HepG2 (cell line): ENCODE results near the gene MYOT. TPM values are rescaled to one million over a fixed set of nuclear protein-coding genes. Genes with fewer than 3 reads are reported as not detected.

Source experiments
- ATAC-seq: fragments of 200-7000 bp; cut with Tn5 transposase; 3 replicates; pipeline ENCODE4 v1.9.1; 2020; ENCODE audit warnings: mild to moderate bottlenecking, moderate library complexity
- BruUV-seq: library from RNA; stranded (reverse); fragments of 400-500 nt; replicated peaks from 2 replicates; lab custom pipeline; 2021; lab: Mats Ljungman, UMichigan
- CTCF ChIA-PET: fragments of 300-600 bp; formaldehyde crosslinking; extraction: SDS; loops from one replicate; lab custom pipeline; 2021; ENCODE audit warnings: low total read pairs, inconsistent platforms, low intra/inter-chr PET ratio; lab: Yijun Ruan, JAX
- POLR2A ChIA-PET: fragments of 350-600 bp; sonication (Branson Sonifier 250); formaldehyde crosslinking; loops from one replicate; lab custom pipeline; 2020; ENCODE audit warnings: antibody characterized with exemption, inconsistent platforms; lab: Yijun Ruan, JAX
- DNase-seq: peaks from one replicate; pipeline ENCODE4 v3.0.0-alpha.2; 2015; ENCODE audit warnings: low spot score
- FAIRE-seq: peaks from 3 replicates; lab custom pipeline; 2011; peaks lifted over from hg19 to GRCh38; lab: Jason Lieb, UNC
- H2AFZ ChIP-seq: one replicate; pipeline ENCODE4 v1.6.1; 2011; ENCODE audit warnings: low read length, inconsistent platforms
- H3K27ac ChIP-seq: fragments of 300-600 bp; 3 replicates; pipeline ENCODE4 v1.8.0; 2011; ENCODE audit warnings: mixed run types, mild to moderate bottlenecking, mixed read lengths, low read length, inconsistent platforms; ENCODE audit not compliant: insufficient read depth; ENCODE audit errors: extremely low read length
- H3K27me3 ChIP-seq, 2 experiments: fragments of 200-600 bp in 1 of 2; 2 replicates in 1 of 2; 3 replicates in 1 of 2; pipeline versions ENCODE4 v1.6.0 to v1.8.0; 2011; ENCODE audit warnings: low read length in 2 of 2, mild to moderate bottlenecking in 2 of 2, moderate library complexity in 2 of 2, inconsistent platforms in 1 of 2; ENCODE audit not compliant: insufficient read depth in 2 of 2, control insufficient read depth in 1 of 2
- H3K36me3 ChIP-seq, 2 experiments: fragments of 200-600 bp in 1 of 2; replicated peaks in 1 of 2; 2 replicates in 1 of 2; 3 replicates in 1 of 2; pipeline versions ENCODE4 v1.5.1 to v1.8.0; 2011; ENCODE audit warnings: low read length in 2 of 2, inconsistent platforms in 1 of 2; ENCODE audit not compliant: insufficient read depth in 2 of 2, control insufficient read depth in 1 of 2
- H3K4me1 ChIP-seq: 2 replicates; pipeline ENCODE4 v1.5.1; 2012; ENCODE audit warnings: low read length, inconsistent platforms; ENCODE audit not compliant: insufficient read depth
- H3K4me2 ChIP-seq: 2 replicates; pipeline ENCODE4 v1.6.0; 2011; ENCODE audit warnings: low read depth, low read length, inconsistent platforms
- H3K4me3 ChIP-seq, 3 experiments: fragments of 200-600 bp in 1 of 3; sonication (generic), shearing (Covaris generic) in 1 of 3; replicated peaks in 1 of 3; 2 replicates each; pipeline ENCODE4 v1.5.1; 2011 to 2016; ENCODE audit warnings: low read length in 3 of 3, inconsistent platforms in 2 of 3, low read depth in 2 of 3, mild to moderate bottlenecking in 2 of 3, control low read depth in 1 of 3, mixed read lengths in 1 of 3; ENCODE audit not compliant: insufficient read depth in 1 of 3
- H3K79me2 ChIP-seq: one replicate; pipeline ENCODE4 v1.6.1; 2011; ENCODE audit warnings: low read length, inconsistent platforms; ENCODE audit not compliant: insufficient read depth
- H3K9ac ChIP-seq: 2 replicates; pipeline ENCODE4 v1.6.0; 2011; ENCODE audit warnings: mild to moderate bottlenecking, low read depth, low read length, inconsistent platforms; ENCODE audit not compliant: insufficient read depth
- H3K9me3 ChIP-seq: 2 replicates; pipeline ENCODE4 v1.5.1; 2012; ENCODE audit warnings: mild to moderate bottlenecking, low read length
- H4K20me1 ChIP-seq: 2 replicates; pipeline ENCODE4 v1.6.0; 2011; ENCODE audit warnings: inconsistent platforms, mild to moderate bottlenecking, low read length, moderate library complexity; ENCODE audit not compliant: insufficient read depth
- HNRNPH1 ChIP-seq: fragments of 200-400 bp; formaldehyde crosslinking; optimal IDR thresholded peaks from 2 replicates; pipeline ENCODE3; 2017; ENCODE audit warnings: mild to moderate bottlenecking, low read depth, low read length
- MAFG ChIP-seq: sonication (generic); formaldehyde crosslinking; IDR thresholded peaks from 2 replicates; pipeline ENCODE4 v1.5.1; 2020; ENCODE audit warnings: mild to moderate bottlenecking, missing genetic modification reagents
- POLR2AphosphoS5 ChIP-seq: IDR thresholded peaks from 2 replicates; pipeline ENCODE4 v1.6.1; 2012; ENCODE audit warnings: low read depth, low read length
- ZNF136 ChIP-seq: sonication (generic); formaldehyde crosslinking; IDR thresholded peaks from 2 replicates; pipeline ENCODE4 v1.8.1; 2022; ENCODE audit warnings: low read depth, mild to moderate bottlenecking, moderate library complexity, missing genetic modification reagents
- ZNF781 ChIP-seq: sonication (generic); formaldehyde crosslinking; IDR thresholded peaks from 2 replicates; pipeline ENCODE4 v1.5.1; 2020; ENCODE audit warnings: borderline replicate concordance, mild to moderate bottlenecking, missing genetic modification reagents; ENCODE audit errors: not compliant biosample characterization
- ZNF839 ChIP-seq: sonication (generic); formaldehyde crosslinking; IDR thresholded peaks from 2 replicates; pipeline ENCODE4 v1.4.0; 2020; ENCODE audit warnings: missing genetic modification reagents, mild to moderate bottlenecking, borderline replicate concordance
- WGBS: methylation state at CpG from one replicate; pipeline ENCODE4 v1.1.6; 2017; ENCODE audit warnings: low lambda C conversion rate; 5-methylcytosine and 5-hydroxymethylcytosine counted together
- in situ Hi-C: cut with HindIII; loops from 2 replicates; pipeline ENCODE4 v1.10.0; 2017; ENCODE audit warnings: low pct_unique_long_range_greater_than_20kb; ENCODE audit not compliant: extremely low pct_ligation_motif_present
- intact Hi-C: fragments of 100-400 bp; cut with micrococcal nuclease; formaldehyde crosslinking; loops from one replicate; pipeline ENCODE4 v1.10.0; 2022; ENCODE audit not compliant: unreplicated experiment
- polyA plus RNA-seq, 8 experiments: library from polyadenylated mRNA; depleted of rRNA in 3 of 8; stranded (reverse) in 7 of 8; unstranded in 1 of 8; fragments of >200 nt; fragmentation: Illumina TruSeq in 4 of 8; extraction: Trizol in 4 of 8; gene quantifications; 2 replicates each; pipeline versions ENCODE4 v1.2.1 to v1.2.3, GENCODE V29; 2011 to 2016; ENCODE audit warnings: low read depth in 4 of 8, missing spikeins in 1 of 8, mixed read lengths in 1 of 8; ENCODE audit not compliant: insufficient read depth in 1 of 8
- total RNA-seq, 5 experiments: library from RNA; depleted of rRNA; stranded (reverse); fragments of >200 nt; fragmentation: Illumina TruSeq; extraction: Trizol; gene quantifications; 2 replicates each; pipeline ENCODE4 v1.2.3, GENCODE V29; 2016; ENCODE audit warnings: low read depth in 1 of 5
- TF ChIP-seq, protein P1 (sequence below): conservative IDR thresholded peaks from 2 replicates; pipeline ENCODE4 v1.6.1; 2018; ENCODE audit warnings: missing genetic modification reagents
- TF ChIP-seq, protein P2 (sequence below): sonication (generic); formaldehyde crosslinking; IDR thresholded peaks from 2 replicates; pipeline ENCODE4 v1.8.0; 2022; ENCODE audit warnings: mild to moderate bottlenecking, missing genetic modification reagents, borderline replicate concordance

Gene MYOT
- total and polyA plus RNA-seq, 2 of the 13 experiments (the other 11 are each of a cell fraction or from before 2014, with no cell fraction given) = not detected

DNA sequence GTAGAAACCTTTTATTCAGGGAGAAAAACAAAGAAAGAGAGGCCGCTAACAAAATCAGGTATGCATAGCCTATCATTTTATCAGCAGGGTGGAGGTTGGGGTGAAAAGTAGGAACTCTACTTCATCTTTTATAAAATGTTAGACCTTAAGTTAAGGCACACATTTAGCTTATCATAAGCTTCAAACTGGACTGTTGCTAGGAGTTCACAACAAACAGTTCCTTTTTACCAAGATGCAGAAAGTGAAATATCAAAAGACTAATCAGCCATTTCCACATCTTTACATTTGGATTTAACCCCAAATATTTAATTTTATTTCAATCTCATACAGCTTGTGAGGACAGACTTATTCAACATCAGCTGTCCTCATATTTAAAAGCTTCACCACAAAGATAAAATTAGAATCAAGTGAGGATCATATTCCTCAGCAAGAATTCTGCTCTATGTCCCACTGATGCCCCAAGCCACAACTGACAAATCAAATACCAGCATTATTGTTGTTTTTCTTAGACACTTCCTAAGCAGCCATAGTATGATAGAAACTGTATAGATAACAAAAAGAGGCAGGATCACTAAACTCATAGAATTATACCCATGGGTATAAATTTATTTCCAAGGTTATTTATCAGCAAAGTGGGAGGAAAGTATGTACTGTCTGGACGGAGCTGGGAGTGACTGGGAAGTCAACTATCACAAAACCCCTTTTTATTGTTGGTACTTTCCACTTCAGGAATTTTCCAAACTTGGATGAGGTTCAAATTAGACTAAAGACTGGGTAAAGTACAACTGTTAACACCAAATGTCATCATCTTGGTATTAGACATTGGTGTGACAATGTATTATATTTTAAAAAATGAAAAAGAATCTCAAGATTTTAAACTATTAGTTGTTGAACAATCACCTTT is 29.9 kb upstream of the MYOT start:
- H3K9me3 ChIP-seq = no peaks in the 10 kb centered on the region
- no peaks in the 10 kb centered on the region; a peak in 1 of 5 replicates for H3K27me3 ChIP-seq
- H3K4me2 ChIP-seq = no peak overlapping the region
- in situ Hi-C loops = no loop called here
- FAIRE-seq (no peak), DNase-seq (no peak), ATAC-seq (no peak)
- no TSS peak for BruUV-seq
- no peaks in the 10 kb centered on the region for H3K36me3 ChIP-seq
- ChIA-PET POLR2A (no interaction called here), CTCF (no interaction called here)
- H3K9ac ChIP-seq = no peak overlapping the region
- intact Hi-C loops = no loop called here
- H2AFZ ChIP-seq = no peak overlapping the region
- no peak overlapping the region for H3K27ac ChIP-seq
- no peak overlapping the region for H3K4me3 ChIP-seq
- no peaks in the 10 kb centered on the region for H3K79me2 ChIP-seq
- TF ChIP-seq ZNF839 (CRISPR knock-in tag) (no peak), ZNF136 (no peak), HNRNPH1 (no peak), POLR2AphosphoS5 (no peak), ZNF781 (CRISPR knock-in tag) (no peak), MAFG (CRISPR knock-in tag) (no peak)
- TF ChIP-seq, protein P1, sequence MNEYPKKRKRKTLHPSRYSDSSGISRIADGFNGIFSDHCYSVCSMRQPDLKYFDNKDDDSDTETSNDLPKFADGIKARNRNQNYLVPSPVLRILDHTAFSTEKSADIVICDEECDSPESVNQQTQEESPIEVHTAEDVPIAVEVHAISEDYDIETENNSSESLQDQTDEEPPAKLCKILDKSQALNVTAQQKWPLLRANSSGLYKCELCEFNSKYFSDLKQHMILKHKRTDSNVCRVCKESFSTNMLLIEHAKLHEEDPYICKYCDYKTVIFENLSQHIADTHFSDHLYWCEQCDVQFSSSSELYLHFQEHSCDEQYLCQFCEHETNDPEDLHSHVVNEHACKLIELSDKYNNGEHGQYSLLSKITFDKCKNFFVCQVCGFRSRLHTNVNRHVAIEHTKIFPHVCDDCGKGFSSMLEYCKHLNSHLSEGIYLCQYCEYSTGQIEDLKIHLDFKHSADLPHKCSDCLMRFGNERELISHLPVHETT (CRISPR knock-in tag) = no peak
- TF ChIP-seq, protein P2, sequence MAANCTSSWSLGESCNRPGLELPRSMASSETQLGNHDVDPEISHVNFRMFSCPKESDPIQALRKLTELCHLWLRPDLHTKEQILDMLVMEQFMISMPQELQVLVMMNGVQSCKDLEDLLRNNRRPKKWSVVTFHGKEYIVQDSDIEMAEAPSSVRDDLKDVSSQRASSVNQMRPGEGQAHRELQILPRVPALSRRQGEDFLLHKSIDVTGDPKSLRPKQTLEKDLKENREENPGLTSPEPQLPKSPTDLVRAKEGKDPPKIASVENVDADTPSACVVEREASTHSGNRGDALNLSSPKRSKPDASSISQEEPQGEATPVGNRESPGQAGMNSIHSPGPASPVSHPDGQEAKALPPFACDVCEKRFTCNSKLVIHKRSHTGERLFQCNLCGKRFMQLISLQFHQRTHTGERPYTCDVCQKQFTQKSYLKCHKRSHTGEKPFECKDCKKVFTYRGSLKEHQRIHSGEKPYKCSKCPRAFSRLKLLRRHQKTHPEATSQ = no peak
- no peaks in the 10 kb centered on the region for H3K4me1 ChIP-seq
- 16% methylated on average over 2 of the region's 2 CpGs for WGBS
- no peaks in the 10 kb centered on the region for H4K20me1 ChIP-seq
